ENCODE results near the gene UBE4A. TPM values are rescaled to one million over a fixed set of nuclear protein-coding genes. Genes with fewer than 3 reads are reported as not detected.

The UBE4A gene
- total RNA-seq, 1 experiment from 2014 or later = 54.2 TPM

- DNase-seq (ENCODE audit: low spot score) = no peak
- no TSS peak for BruUV-seq (replicated peaks)
- Histone ChIP-seq H3K27ac (ENCODE audit: low read depth, low read length, poor library complexity, severe bottlenecking) (no peak overlapping the region), H3K9me3 (ENCODE audit: low read depth, low read length, poor library complexity, severe bottlenecking) (no peaks in the 10 kb centered on the region), H3K27me3 (replicated peaks; ENCODE audit: insufficient read depth, low read depth, low read length, poor library complexity) (no peaks in the 10 kb centered on the region), H3K4me3 (ENCODE audit: low read depth, low read length, poor library complexity, severe bottlenecking) (no peak overlapping the region), H3K36me3 (ENCODE audit: insufficient read depth, low read length, poor library complexity, severe bottlenecking) (no peaks in the 10 kb centered on the region), H3K4me1 (ENCODE audit: insufficient read depth, low read length, poor library complexity, severe bottlenecking) (peaks cover 10% of the 10 kb centered on the region)
- intact Hi-C loops (cut with micrococcal nuclease; ENCODE audit: unreplicated experiment) = no loop called here
- ChIA-PET POLR2A (ENCODE audit: low non-redundant PET) (no interaction called here), CTCF (no interaction called here)
- TF ChIP-seq CTCF (conservative IDR thresholded peaks at IDR 0.05; ENCODE audit: low read depth, low read length) (no peak), EZH2 (IDR thresholded peaks at IDR 0.05; ENCODE audit: borderline replicate concordance, low read depth, low read length, poor library complexity, severe bottlenecking) (no peak)
Observed at GRCh38 chr11:118418766-118419165, 59.4 kb downstream of the UBE4A start.

DNA sequence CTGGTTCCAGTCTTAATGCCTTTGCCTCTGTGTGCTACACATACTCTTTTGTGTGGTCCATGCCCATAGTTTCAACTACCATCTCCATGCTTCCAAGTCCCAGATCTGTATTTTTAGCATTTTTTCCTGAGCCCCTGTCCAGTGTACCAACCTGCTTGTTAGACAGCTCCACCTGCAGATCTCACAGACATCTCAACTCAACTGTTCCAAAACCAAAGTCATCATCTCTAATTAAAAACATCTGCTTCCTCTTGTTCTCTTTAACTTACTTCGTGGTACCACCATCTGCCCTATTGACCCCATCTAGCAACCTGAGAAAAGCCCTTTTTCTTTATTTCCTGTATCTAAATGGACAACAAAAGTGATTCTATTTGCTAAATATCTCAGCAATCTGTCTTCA is 68.3 kb downstream of the UBE4A start:
- no peaks in the 10 kb centered on the region for H3K36me3 ChIP-seq (ENCODE audit: insufficient read depth, low read length, poor library complexity, severe bottlenecking)
- H3K9me3 ChIP-seq (ENCODE audit: low read depth, low read length, poor library complexity, severe bottlenecking) = no peaks in the 10 kb centered on the region
- no peak overlapping the region for H3K27ac ChIP-seq (ENCODE audit: low read depth, low read length, poor library complexity, severe bottlenecking)
- no TSS peak for BruUV-seq (replicated peaks)
- TF ChIP-seq EZH2 (IDR thresholded peaks at IDR 0.05; ENCODE audit: borderline replicate concordance, low read depth, low read length, poor library complexity, severe bottlenecking) = no peak
- no peak for TF ChIP-seq CTCF (conservative IDR thresholded peaks at IDR 0.05; ENCODE audit: low read depth, low read length)
- no peak for DNase-seq (ENCODE audit: low spot score)
- intact Hi-C loops (cut with micrococcal nuclease; ENCODE audit: unreplicated experiment) = no loop called here
- ChIA-PET CTCF (no interaction called here), POLR2A (ENCODE audit: low non-redundant PET) (interaction anchor here (0.6 kb wide), 1 partner anchor 31 kb away, joined by 14 read pairs; no protein-coding TSS in a partner anchor)
- H3K4me1 ChIP-seq (ENCODE audit: insufficient read depth, low read length, poor library complexity, severe bottlenecking) = peaks cover 5% of the 10 kb centered on the region
- H3K27me3 ChIP-seq (replicated peaks; ENCODE audit: insufficient read depth, low read depth, low read length, poor library complexity) = no peaks in the 10 kb centered on the region
- H3K4me3 ChIP-seq (ENCODE audit: low read depth, low read length, poor library complexity, severe bottlenecking) = no peak overlapping the region

DNA sequence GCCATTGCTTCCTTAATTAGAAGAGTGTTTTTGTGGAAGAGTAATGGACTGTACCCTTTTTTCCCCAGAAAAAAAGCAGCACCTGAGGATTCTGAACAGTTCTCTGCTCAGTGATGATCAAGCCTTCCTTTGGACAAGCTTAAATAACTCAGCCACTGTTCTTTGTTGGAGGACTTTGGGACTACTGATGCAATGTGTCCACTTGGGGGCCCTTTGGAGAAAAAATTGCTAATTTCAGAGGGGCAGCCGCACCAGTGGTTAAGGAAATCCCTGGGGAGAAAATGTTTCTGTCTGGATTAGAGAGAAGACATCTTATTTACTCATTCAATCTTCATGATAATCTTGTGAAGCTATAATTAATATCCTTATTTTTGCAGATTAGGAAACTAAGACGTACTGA is 71.6 kb downstream of the UBE4A start:
- H3K27ac ChIP-seq (ENCODE audit: low read depth, low read length, poor library complexity, severe bottlenecking) = no peak overlapping the region
- H3K27me3 ChIP-seq (replicated peaks; ENCODE audit: insufficient read depth, low read depth, low read length, poor library complexity) = no peaks in the 10 kb centered on the region
- no peak overlapping the region for H3K4me3 ChIP-seq (ENCODE audit: low read depth, low read length, poor library complexity, severe bottlenecking)
- intact Hi-C loops (cut with micrococcal nuclease; ENCODE audit: unreplicated experiment) = no loop called here
- BruUV-seq (replicated peaks) = no TSS peak
- CTCF ChIA-PET = no interaction called here
- 0 out of 2 replicates have a peak, but pooled peaks have one; percentile 19 for TF ChIP-seq CTCF (conservative IDR thresholded peaks at IDR 0.05; ENCODE audit: low read depth, low read length)
- no peak for TF ChIP-seq EZH2 (IDR thresholded peaks at IDR 0.05; ENCODE audit: borderline replicate concordance, low read depth, low read length, poor library complexity, severe bottlenecking)
- no peaks in the 10 kb centered on the region for H3K9me3 ChIP-seq (ENCODE audit: low read depth, low read length, poor library complexity, severe bottlenecking)
- DNase-seq (ENCODE audit: low spot score) = peak; percentile 56
- POLR2A ChIA-PET (ENCODE audit: low non-redundant PET) = interaction anchor here (0.6 to 0.7 kb wide), 2 partner anchors 391 to 691 kb away, joined by 3 to 7 read pairs; no protein-coding TSS in a partner anchor
- H3K4me1 ChIP-seq (ENCODE audit: insufficient read depth, low read length, poor library complexity, severe bottlenecking) = peaks cover 18% of the 10 kb centered on the region
- no peaks in the 10 kb centered on the region for H3K36me3 ChIP-seq (ENCODE audit: insufficient read depth, low read length, poor library complexity, severe bottlenecking)

Measured in A673 (cell line).